Spleen (tissue), 11 donors: ENCODE data around the gene SNRPA. TPM values are rescaled to one million over a fixed set of nuclear protein-coding genes. Genes with fewer than 3 reads are reported as not detected.
A peak's percentile ranks its signal among the peaks of the same experiment; 100 is the strongest.

Experiments
- DNase-seq: peaks from one replicate; pipeline ENCODE4 v3.0.0-alpha.2; 2020
- H3K27ac ChIP-seq, 8 donors: fragments of 200-600 bp; sonication (generic) in 7 of 8; 1 replicate in 4 of 8; 2 replicates in 4 of 8; pipeline versions ENCODE4 v1.5.0 to v1.8.0; 2016 to 2021; ENCODE audit warnings: inconsistent platforms in 4 of 8, mild to moderate bottlenecking in 4 of 8, moderate library complexity in 1 of 8
- H3K27me3 ChIP-seq, 7 donors: fragments of 200-600 bp; sonication (generic) in 6 of 7; replicated peaks in 1 of 7; 1 replicate in 4 of 7; 2 replicates in 3 of 7; pipeline versions ENCODE4 v1.5.0 to v1.8.0; 2016 to 2021; ENCODE audit warnings: inconsistent platforms in 3 of 7, mild to moderate bottlenecking in 1 of 7
- H3K36me3 ChIP-seq, 6 donors: fragments of 200-600 bp; sonication (generic) in 5 of 6; 1 replicate in 4 of 6; 2 replicates in 2 of 6; pipeline versions ENCODE4 v1.5.0 to v1.8.0; 2016 to 2021; ENCODE audit warnings: inconsistent platforms in 2 of 6
- H3K4me1 ChIP-seq, 6 donors: fragments of 200-600 bp; sonication (generic) in 5 of 6; 1 replicate in 3 of 6; 2 replicates in 3 of 6; pipeline versions ENCODE4 v1.5.0 to v1.8.0; 2016 to 2021; ENCODE audit warnings: inconsistent platforms in 3 of 6
- H3K4me3 ChIP-seq, 8 donors: fragments of 200-600 bp; sonication (generic) in 7 of 8; 1 replicate in 4 of 8; 2 replicates in 4 of 8; pipeline versions ENCODE4 v1.5.0 to v1.8.0; 2016 to 2021; ENCODE audit warnings: inconsistent platforms in 4 of 8, mild to moderate bottlenecking in 4 of 8, moderate library complexity in 2 of 8
- H3K9me3 ChIP-seq, 8 donors: fragments of 200-600 bp; sonication (generic) in 7 of 8; 1 replicate in 4 of 8; 2 replicates in 4 of 8; pipeline versions ENCODE4 v1.5.0 to v1.8.0; 2016 to 2021; ENCODE audit warnings: inconsistent platforms in 4 of 8
- POLR2A ChIP-seq, 3 donors: fragments of 450-650 bp; IDR thresholded peaks; one replicate each; pipeline ENCODE4 v1.5.1; 2017; ENCODE audit warnings: antibody characterized with exemption in 3 of 3, mild to moderate bottlenecking in 1 of 3
- POLR2AphosphoS5 ChIP-seq, 3 donors: sonication (generic); formaldehyde crosslinking; IDR thresholded peaks; one replicate each; pipeline ENCODE4 v1.5.1; 2017; ENCODE audit warnings: antibody characterized with exemption in 3 of 3
- WGBS, 5 donors: extraction: QIAGEN DNeasy Blood & Tissue Kit in 3 of 5; methylation state at CpG; one replicate each; pipeline versions ENCODE4 v1.1.5 to v1.1.7; 2013 to 2018; 5-methylcytosine and 5-hydroxymethylcytosine counted together
- intact Hi-C: fragments of 100-400 bp; cut with DNase I; formaldehyde crosslinking; loops from one replicate; pipeline ENCODE4 v1.15.0; 2023; ENCODE audit warnings: low total_unique reads
- polyA plus RNA-seq, 3 donors: library from polyadenylated mRNA; stranded (reverse); fragments of 200-250 nt; gene quantifications; one replicate each; pipeline ENCODE4 v1.2.1, GENCODE V29; 2013
- total RNA-seq, 7 donors: library from RNA; depleted of rRNA in 3 of 7; stranded (reverse); fragments of >200 nt in 3 of 7; fragmentation: NEBNext Ultra II Directional in 4 of 7; extraction: Animal tissue kit (Norgen Biotek cat#: 25700) in 4 of 7; gene quantifications; one replicate each; pipeline versions ENCODE4 v1.1.0 to v1.2.1, GENCODE V29; 2016 to 2021
- TF ChIP-seq, protein P1 (sequence below), 11 experiments: fragments of 200-600 bp in 7 of 11; fragments of 450-650 bp in 4 of 11; sonication (generic) in 4 of 11; IDR thresholded peaks in 8 of 11; conservative IDR thresholded peaks in 3 of 11; 1 replicate in 7 of 11; 2 replicates in 4 of 11; pipeline versions ENCODE4 v1.4.0 to v1.8.0; 2016 to 2021; ENCODE audit warnings: antibody characterized with exemption in 11 of 11, inconsistent platforms in 4 of 11, mild to moderate bottlenecking in 1 of 11
- donor health status: healthy with polysubstance abuse.
- donor health status: DM: no; HTN: no; CAD: no; lungs with moderate emphysema.
- donor health status: DM: no; HTN: no; CAD: no.
- donor health status: Bipolar disorder and iron deficiency.
- donor health status: healthy.
- donor health status: DM: no; HTN: no; CAD: no.
- donor health status: DM: yes; HTN: yes; CAD: no.

SNRPA gene
- total and polyA plus RNA-seq, 10 donors: 52.9 to 76.9 (median 64.1) TPM

GRCh38 chr19:40717880-40718773, 32.9 kb upstream of the SNRPA start:
- Histone ChIP-seq H3K36me3 (peaks cover 0 to 11% (median under 1%) of the 10 kb centered on the region in 6 donors), H3K27me3 (no peaks in the 10 kb centered on the region), H3K27ac (peak overlapping the region; percentile 78 to 96 (median 92)), H3K4me3 (peak overlapping the region; percentile 69 to 84 (median 74)), H3K4me1 (peaks cover 50 to 95% (median 80%) of the 10 kb centered on the region in 6 donors), H3K9me3 (no peaks in the 10 kb centered on the region)
- intact Hi-C loops: no loop called here
- TF ChIP-seq, protein P1, sequence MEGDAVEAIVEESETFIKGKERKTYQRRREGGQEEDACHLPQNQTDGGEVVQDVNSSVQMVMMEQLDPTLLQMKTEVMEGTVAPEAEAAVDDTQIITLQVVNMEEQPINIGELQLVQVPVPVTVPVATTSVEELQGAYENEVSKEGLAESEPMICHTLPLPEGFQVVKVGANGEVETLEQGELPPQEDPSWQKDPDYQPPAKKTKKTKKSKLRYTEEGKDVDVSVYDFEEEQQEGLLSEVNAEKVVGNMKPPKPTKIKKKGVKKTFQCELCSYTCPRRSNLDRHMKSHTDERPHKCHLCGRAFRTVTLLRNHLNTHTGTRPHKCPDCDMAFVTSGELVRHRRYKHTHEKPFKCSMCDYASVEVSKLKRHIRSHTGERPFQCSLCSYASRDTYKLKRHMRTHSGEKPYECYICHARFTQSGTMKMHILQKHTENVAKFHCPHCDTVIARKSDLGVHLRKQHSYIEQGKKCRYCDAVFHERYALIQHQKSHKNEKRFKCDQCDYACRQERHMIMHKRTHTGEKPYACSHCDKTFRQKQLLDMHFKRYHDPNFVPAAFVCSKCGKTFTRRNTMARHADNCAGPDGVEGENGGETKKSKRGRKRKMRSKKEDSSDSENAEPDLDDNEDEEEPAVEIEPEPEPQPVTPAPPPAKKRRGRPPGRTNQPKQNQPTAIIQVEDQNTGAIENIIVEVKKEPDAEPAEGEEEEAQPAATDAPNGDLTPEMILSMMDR (IDR thresholded peaks at IDR 0.05 in 8 of 11, conservative IDR thresholded peaks at IDR 0.05 in 3 of 11): no peak
- TF ChIP-seq POLR2A (IDR thresholded peaks at IDR 0.05): no peak
- DNase-seq: peak; percentile 83
- 48 to 67% (median 63%) methylated on average over 19 to 20 of the region's 20 CpGs for WGBS, 5 donors

- intact Hi-C loops: no loop called here
- 22 to 32% (median 27%) methylated on average over 8 to 16 of the region's 16 CpGs for WGBS, 5 donors
- peak; percentile 82 for DNase-seq
- Histone ChIP-seq H3K36me3 (peaks cover 0 to 17% (median 2%) of the 10 kb centered on the region in 6 donors), H3K4me1 (peaks cover 50 to 95% (median 79%) of the 10 kb centered on the region in 6 donors), H3K4me3 (peak overlapping the region; percentile 69 to 84 (median 74)), H3K27me3 (no peaks in the 10 kb centered on the region), H3K27ac (peak overlapping the region; percentile 54 to 96 (median 92)), H3K9me3 (no peaks in the 10 kb centered on the region)
- TF ChIP-seq, protein P1 (IDR thresholded peaks at IDR 0.05 in 8 of 11, conservative IDR thresholded peaks at IDR 0.05 in 3 of 11): no peak
- TF ChIP-seq POLR2AphosphoS5 (IDR thresholded peaks at IDR 0.05) (peak in 2 of 3 donors; percentile 37 to 50), POLR2A (IDR thresholded peaks at IDR 0.05) (no peak)
Observed at GRCh38 chr19:40718774-40719391, 32.1 kb upstream of the SNRPA start.

DNA sequence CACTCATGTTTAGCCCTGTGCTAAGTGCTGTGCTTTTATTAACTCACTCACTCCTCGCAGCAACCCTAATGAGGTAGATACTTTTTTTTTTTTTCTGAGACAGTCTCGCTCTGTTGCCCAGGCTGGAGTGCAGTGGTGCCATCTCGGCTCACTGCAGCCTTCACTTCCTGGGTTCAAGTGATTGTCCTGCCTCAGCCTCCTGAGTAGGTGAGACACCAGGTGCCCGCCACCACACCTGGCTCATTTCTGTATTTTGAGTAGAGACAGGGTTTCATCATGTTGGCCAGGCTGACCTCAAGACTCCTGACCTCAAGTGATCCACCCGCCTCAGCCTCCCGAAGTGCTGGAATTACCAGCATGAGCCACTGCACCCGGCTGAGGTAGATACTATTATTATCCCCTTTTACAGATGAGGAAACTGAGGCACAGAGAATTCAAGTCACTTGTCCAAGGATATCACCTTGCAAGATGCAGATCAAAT, 31.5 kb upstream of the SNRPA start:
- Histone ChIP-seq H3K27ac (peak overlapping the region; percentile 36 to 96 (median 92)), H3K4me3 (peak overlapping the region; percentile 69 to 84 (median 74)), H3K9me3 (no peaks in the 10 kb centered on the region), H3K27me3 (no peaks in the 10 kb centered on the region), H3K4me1 (peaks cover 46 to 95% (median 75%) of the 10 kb centered on the region in 6 donors), H3K36me3 (peaks cover 0 to 23% (median 4%) of the 10 kb centered on the region in 6 donors)
- 53 to 69% (median 65%) methylated on average over 7 of the region's 7 CpGs for WGBS, 5 donors
- intact Hi-C loops: no loop called here
- DNase-seq: no peak
- no peak for TF ChIP-seq POLR2A (IDR thresholded peaks at IDR 0.05)
- TF ChIP-seq, protein P1 (IDR thresholded peaks at IDR 0.05 in 8 of 11, conservative IDR thresholded peaks at IDR 0.05 in 3 of 11): no peak
- no peak for TF ChIP-seq POLR2AphosphoS5 (IDR thresholded peaks at IDR 0.05)
